ENCODE data around the gene UBE2N. TPM values are rescaled to one million over a fixed set of nuclear protein-coding genes. Genes with fewer than 3 reads are reported as not detected.
A peak's percentile ranks its signal among the peaks of the same experiment; 100 is the strongest.

UBE2N gene
- total and polyA plus RNA-seq, 7 experiments from 2014 or later = 76.6 to 180 (median 78.6) TPM

- intact Hi-C loops (cut with micrococcal nuclease) = no loop called here
- Histone ChIP-seq H3K4me1 (ENCODE audit: control insufficient read depth in 2 of 2, insufficient read depth in 2 of 2, low read length in 2 of 2) (peaks cover 0 to 28% of the 10 kb centered on the region in 2 donors), H3K4me3 (ENCODE audit: low read length) (no peak overlapping the region), H3K36me3 (ENCODE audit: control insufficient read depth in 2 of 3, insufficient read depth in 3 of 3, low read length in 3 of 3) (no peaks in the 10 kb centered on the region), H3K9me3 (ENCODE audit: control insufficient read depth in 2 of 3, low read length in 3 of 3) (no peaks in the 10 kb centered on the region), H3K27ac (ENCODE audit: low read depth, low read length) (no peak overlapping the region), H3K27me3 (ENCODE audit: control insufficient read depth in 2 of 2, insufficient read depth in 2 of 2, low read length in 2 of 2) (no peaks in the 10 kb centered on the region)
- ChIA-PET CTCF (no interaction called here), POLR2A (interaction anchor here (0.6 kb wide), 1 partner anchor 154 kb away, joined by 3 read pairs; no protein-coding TSS in a partner anchor)
- Mint-ChIP-seq H3K4me3 (no peak overlapping the region), H3K36me3 (no peaks in the 10 kb centered on the region), H3K4me1 (peaks cover 14 to 32% (median 28%) of the 10 kb centered on the region in 7 donors), H3K27me3 (peaks cover 0 to 14% (median 0%) of the 10 kb centered on the region in 5 donors), H3K27ac (peak overlapping the region in 3 of 9 donors; percentile 20 to 77 (median 38)), H3K9me3 (peaks cover 0 to 3% (median 0%) of the 10 kb centered on the region in 11 donors)
- ATAC-seq (no peak), DNase-seq (no peak)
These were observed 9.8 kb upstream of the UBE2N start for GRCh38 chr12:93451423-93452158.

GRCh38 chr12:93449277-93449676, 7.5 kb upstream of the UBE2N start:
- CTCF ChIA-PET = interaction anchor here (0.9 to 1.2 kb wide), 2 partner anchors 18 to 53 kb away, joined by 3 to 4 read pairs; partner anchors contain the start of gene MRPL42
- ATAC-seq (no peak), DNase-seq (peak in 1 of 9 donors; percentile 24)
- Histone ChIP-seq H3K9me3 (ENCODE audit: control insufficient read depth in 2 of 3, low read length in 3 of 3) (no peaks in the 10 kb centered on the region), H3K4me3 (ENCODE audit: low read length) (no peak overlapping the region), H3K4me1 (ENCODE audit: control insufficient read depth in 2 of 2, insufficient read depth in 2 of 2, low read length in 2 of 2) (peaks cover 0 to 29% of the 10 kb centered on the region in 2 donors), H3K27me3 (ENCODE audit: control insufficient read depth in 2 of 2, insufficient read depth in 2 of 2, low read length in 2 of 2) (no peaks in the 10 kb centered on the region), H3K36me3 (ENCODE audit: control insufficient read depth in 2 of 3, insufficient read depth in 3 of 3, low read length in 3 of 3) (no peaks in the 10 kb centered on the region), H3K27ac (ENCODE audit: low read depth, low read length) (peak overlapping the region; percentile 65)
- intact Hi-C loops (cut with micrococcal nuclease) = loop anchor here (10.0 kb wide), 2 partner anchors 1304 to 1414 kb away; partner anchors contain the start of gene BTG1 (in 1 of the 2)
- peak overlapping the region in 9 of 10 donors; percentile 31 to 82 (median 52) for H3K4me3 Mint-ChIP-seq
- H3K27ac Mint-ChIP-seq = peak overlapping the region in 8 of 9 donors; percentile 92 to 100 (median 97)
- H3K36me3 Mint-ChIP-seq = no peaks in the 10 kb centered on the region
- peaks cover 14 to 32% (median 28%) of the 10 kb centered on the region in 7 donors for H3K4me1 Mint-ChIP-seq
- H3K27me3 Mint-ChIP-seq = peaks cover 0 to 4% (median 0%) of the 10 kb centered on the region in 5 donors
- peaks cover 0 to 3% (median 0%) of the 10 kb centered on the region in 11 donors for H3K9me3 Mint-ChIP-seq
- POLR2A ChIA-PET = interaction anchor here (0.8 to 1.2 kb wide), 2 partner anchors 11 to 43 kb away, joined by 3 to 7 read pairs; no protein-coding TSS in a partner anchor

GRCh38 chr12:93448796-93449195, 7.0 kb upstream of the UBE2N start:
- intact Hi-C loops (cut with micrococcal nuclease) = loop anchor here (1.0 to 10.0 kb wide), 4 partner anchors 11 to 1414 kb away; partner anchors contain the start of genes BTG1 (in 1 of the 2) and MRPL42 (in 1 of the 2)
- H3K9me3 ChIP-seq (ENCODE audit: control insufficient read depth in 2 of 3, low read length in 3 of 3) = no peaks in the 10 kb centered on the region
- peaks cover 0 to 29% of the 10 kb centered on the region in 2 donors for H3K4me1 ChIP-seq (ENCODE audit: control insufficient read depth in 2 of 2, insufficient read depth in 2 of 2, low read length in 2 of 2)
- Mint-ChIP-seq H3K4me3 (peak overlapping the region in 9 of 10 donors; percentile 3 to 82 (median 52)), H3K9me3 (peaks cover 0 to 3% (median 0%) of the 10 kb centered on the region in 11 donors), H3K36me3 (no peaks in the 10 kb centered on the region), H3K27ac (peak overlapping the region in 8 of 9 donors; percentile 92 to 100 (median 97)), H3K4me1 (peaks cover 14 to 32% (median 28%) of the 10 kb centered on the region in 7 donors), H3K27me3 (no peaks in the 10 kb centered on the region)
- no peak overlapping the region for H3K4me3 ChIP-seq (ENCODE audit: low read length)
- no peaks in the 10 kb centered on the region for H3K27me3 ChIP-seq (ENCODE audit: control insufficient read depth in 2 of 2, insufficient read depth in 2 of 2, low read length in 2 of 2)
- H3K27ac ChIP-seq (ENCODE audit: low read depth, low read length) = peak overlapping the region; percentile 65
- ChIA-PET CTCF (no interaction called here), POLR2A (interaction anchor here (0.6 to 1.0 kb wide), 3 partner anchors 17 to 293 kb away, joined by 3 to 9 read pairs (median 5); no protein-coding TSS in a partner anchor)
- no peaks in the 10 kb centered on the region for H3K36me3 ChIP-seq (ENCODE audit: control insufficient read depth in 2 of 3, insufficient read depth in 3 of 3, low read length in 3 of 3)
- no peak for DNase-seq
- ATAC-seq = no peak

- Histone ChIP-seq H3K36me3 (ENCODE audit: control insufficient read depth in 2 of 3, insufficient read depth in 3 of 3, low read length in 3 of 3) (no peaks in the 10 kb centered on the region), H3K27me3 (ENCODE audit: control insufficient read depth in 2 of 2, insufficient read depth in 2 of 2, low read length in 2 of 2) (no peaks in the 10 kb centered on the region), H3K9me3 (ENCODE audit: control insufficient read depth in 2 of 3, low read length in 3 of 3) (no peaks in the 10 kb centered on the region), H3K27ac (ENCODE audit: low read depth, low read length) (peak overlapping the region; percentile 78), H3K4me1 (ENCODE audit: control insufficient read depth in 2 of 2, insufficient read depth in 2 of 2, low read length in 2 of 2) (peaks cover 0 to 32% of the 10 kb centered on the region in 2 donors), H3K4me3 (ENCODE audit: low read length) (peak overlapping the region; percentile 18)
- POLR2A ChIA-PET = interaction anchor here (1.0 to 1.8 kb wide), 2 partner anchors 18 to 20 kb away, joined by 4 to 5 read pairs; no protein-coding TSS in a partner anchor
- peak; percentile 86 for ATAC-seq
- intact Hi-C loops (cut with micrococcal nuclease) = loop anchor here (1.0 to 10.0 kb wide), 5 partner anchors 12 to 1413 kb away; partner anchors contain the start of genes BTG1 (in 1 of the 2), CRADD (in 1 of the 2) and MRPL42 (in 1 of the 2)
- peak overlapping the region; percentile 46 to 85 (median 74) for H3K4me3 Mint-ChIP-seq
- no peaks in the 10 kb centered on the region for H3K36me3 Mint-ChIP-seq
- peaks cover 0 to 3% (median 0%) of the 10 kb centered on the region in 11 donors for H3K9me3 Mint-ChIP-seq
- peak in 7 of 9 donors; percentile 45 to 84 (median 74) for DNase-seq
- CTCF ChIA-PET = no interaction called here
- H3K27ac Mint-ChIP-seq = peak overlapping the region; percentile 64 to 100 (median 99)
- no peaks in the 10 kb centered on the region for H3K27me3 Mint-ChIP-seq
- H3K4me1 Mint-ChIP-seq = peaks cover 18 to 36% (median 31%) of the 10 kb centered on the region in 7 donors
These were observed 6.0 kb upstream of the UBE2N start for GRCh38 chr12:93447555-93448290.

DNA sequence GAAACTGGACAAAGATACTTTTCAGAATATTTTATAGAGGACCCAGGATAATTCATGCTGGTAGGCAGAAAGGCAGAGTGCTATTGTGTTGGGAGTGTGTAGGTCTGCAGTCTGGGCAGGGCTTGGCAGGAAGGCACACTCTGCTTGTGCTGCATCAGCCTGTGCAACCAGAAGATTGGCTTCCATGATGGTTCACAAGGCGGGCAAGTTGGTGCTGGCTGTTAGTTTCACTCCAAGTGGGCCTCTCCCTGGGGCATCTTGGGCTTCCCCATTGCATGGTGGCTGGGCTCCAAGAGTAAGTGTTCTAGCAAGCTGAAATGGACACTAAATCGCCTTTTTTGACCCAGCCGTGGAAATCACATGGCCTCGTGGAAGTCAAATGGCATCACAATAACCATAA, 1.8 kb upstream of the UBE2N start:
- CTCF ChIA-PET = no interaction called here
- Histone ChIP-seq H3K27me3 (ENCODE audit: control insufficient read depth in 2 of 2, insufficient read depth in 2 of 2, low read length in 2 of 2) (no peaks in the 10 kb centered on the region), H3K36me3 (ENCODE audit: control insufficient read depth in 2 of 3, insufficient read depth in 3 of 3, low read length in 3 of 3) (peaks cover 0 to 7% (median 0%) of the 10 kb centered on the region in 3 experiments), H3K9me3 (ENCODE audit: control insufficient read depth in 2 of 3, low read length in 3 of 3) (no peaks in the 10 kb centered on the region), H3K27ac (ENCODE audit: low read depth, low read length) (no peak overlapping the region), H3K4me3 (ENCODE audit: low read length) (no peak overlapping the region), H3K4me1 (ENCODE audit: control insufficient read depth in 2 of 2, insufficient read depth in 2 of 2, low read length in 2 of 2) (peaks cover 19 to 47% of the 10 kb centered on the region in 2 donors)
- intact Hi-C loops (cut with micrococcal nuclease) = loop anchor here (5.0 to 10.0 kb wide), 5 partner anchors 819 to 1774 kb away; partner anchors contain the start of genes BTG1 (in 1 of the 2), FGD6 (in 1 of the 2) and VEZT (in 1 of the 2)
- Mint-ChIP-seq H3K27ac (peak overlapping the region in 7 of 9 donors; percentile 96 to 100 (median 99)), H3K4me1 (peaks cover 35 to 52% (median 48%) of the 10 kb centered on the region in 7 donors), H3K36me3 (peaks cover 0 to 1% (median 0%) of the 10 kb centered on the region in 5 donors), H3K27me3 (no peaks in the 10 kb centered on the region), H3K9me3 (peaks cover 0 to 3% (median 0%) of the 10 kb centered on the region in 11 donors), H3K4me3 (peak overlapping the region in 1 of 10 donors; percentile 93)
- POLR2A ChIA-PET = interaction anchor here (1.4 to 2.5 kb wide), 3 partner anchors 23 to 513 kb away, joined by 3 to 16 read pairs (median 3); partner anchors contain the start of gene MRPL42
- ATAC-seq = no peak
- no peak for DNase-seq

Measured in naive thymus-derived CD4-positive, alpha-beta T cell (primary cell).